Uterus (tissue), 2 donors: Measurements from ENCODE around the gene NAGPA.

Source experiments
- CTCF ChIP-seq, 4 experiments: fragments of 200-600 bp in 2 of 4; fragments of 450-650 bp in 2 of 4; sonication (generic) in 2 of 4; IDR thresholded peaks; one replicate each; pipeline ENCODE4 v1.5.1; 2016 to 2019; ENCODE audit warnings: antibody characterized with exemption in 4 of 4, mild to moderate bottlenecking in 2 of 4, moderate library complexity in 1 of 4
- POLR2A ChIP-seq, 2 donors: fragments of 450-650 bp; IDR thresholded peaks; one replicate each; pipeline ENCODE4 v1.6.1; 2016; ENCODE audit warnings: antibody characterized with exemption in 2 of 2, mild to moderate bottlenecking in 1 of 2, moderate library complexity in 1 of 2

- TF ChIP-seq CTCF (IDR thresholded peaks at IDR 0.05): no peak
- TF ChIP-seq POLR2A (IDR thresholded peaks at IDR 0.05): no peak
Measured at GRCh38 chr16:4987250-4987579, 46.5 kb downstream of the NAGPA start.
